Activated gamma-delta T cell treated with anti-CD3 and anti-CD28 coated beads, Interleukin-2, amount 50 U/mL, for 16 hours (primary cell): ENCODE results near the gene MELTF.

ENCODE experiments used
- DNase-seq: peaks from one replicate; pipeline ENCODE4 v3.0.0-alpha.2; 2020; ENCODE audit warnings: low read depth

MELTF gene

DNA sequence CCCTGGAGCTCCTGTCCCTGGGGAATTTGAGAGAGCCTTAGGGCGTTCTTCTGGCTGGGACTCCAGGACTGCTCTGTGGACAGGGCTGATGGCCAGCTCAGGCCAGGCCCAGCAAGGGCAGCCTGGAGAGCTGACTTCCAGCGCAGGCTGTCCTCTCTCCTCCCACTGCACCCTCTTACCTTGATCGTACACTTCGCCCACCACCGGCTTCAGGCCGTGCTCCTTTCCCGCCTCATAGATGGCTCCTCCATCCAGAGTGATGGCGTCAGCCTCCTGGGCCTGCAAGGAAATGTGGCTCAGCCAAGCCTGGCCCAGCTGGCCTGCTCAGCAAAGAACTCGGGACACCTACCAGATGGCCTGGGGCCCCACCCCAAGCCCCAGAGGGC is 3.1 kb downstream of the MELTF start:
- DNase-seq, result no peak

DNA sequence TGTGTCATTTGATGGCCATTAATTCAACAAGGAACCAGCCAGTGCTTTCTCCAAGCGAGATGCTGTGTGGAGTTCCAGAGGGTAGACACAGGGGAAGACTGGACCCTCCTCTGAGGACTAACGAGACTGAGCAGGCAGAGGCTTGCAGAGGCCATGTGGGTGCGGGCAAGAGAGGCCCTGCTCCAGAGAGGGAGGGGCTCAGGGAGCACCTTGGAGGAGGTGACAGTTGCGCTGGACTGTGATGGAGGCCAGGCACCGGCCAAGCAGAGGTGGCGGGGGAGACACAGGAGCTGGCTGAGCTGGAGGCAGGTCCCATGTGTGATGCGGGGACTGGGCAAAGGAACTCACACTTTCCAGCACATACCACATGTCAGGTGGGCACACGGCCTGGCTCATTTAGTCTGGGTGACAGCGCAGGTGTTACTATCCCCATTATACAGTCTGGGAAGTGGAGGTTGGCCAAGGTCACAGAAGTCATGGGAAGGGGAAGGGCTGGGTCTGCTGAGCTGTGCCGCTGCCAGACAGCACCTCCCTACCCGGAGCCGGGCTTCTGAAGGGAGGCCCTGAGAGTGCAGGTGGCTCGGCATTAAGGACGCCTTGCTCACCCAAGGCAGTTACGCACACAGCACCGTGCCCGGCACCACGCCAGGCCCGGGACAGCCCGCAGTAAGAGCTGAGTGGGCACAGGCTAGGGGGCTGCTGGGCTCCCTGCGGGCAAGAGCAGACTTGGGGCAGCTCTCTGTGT is 3.7 kb downstream of the MELTF start:
- DNase-seq, result no peak

DNA sequence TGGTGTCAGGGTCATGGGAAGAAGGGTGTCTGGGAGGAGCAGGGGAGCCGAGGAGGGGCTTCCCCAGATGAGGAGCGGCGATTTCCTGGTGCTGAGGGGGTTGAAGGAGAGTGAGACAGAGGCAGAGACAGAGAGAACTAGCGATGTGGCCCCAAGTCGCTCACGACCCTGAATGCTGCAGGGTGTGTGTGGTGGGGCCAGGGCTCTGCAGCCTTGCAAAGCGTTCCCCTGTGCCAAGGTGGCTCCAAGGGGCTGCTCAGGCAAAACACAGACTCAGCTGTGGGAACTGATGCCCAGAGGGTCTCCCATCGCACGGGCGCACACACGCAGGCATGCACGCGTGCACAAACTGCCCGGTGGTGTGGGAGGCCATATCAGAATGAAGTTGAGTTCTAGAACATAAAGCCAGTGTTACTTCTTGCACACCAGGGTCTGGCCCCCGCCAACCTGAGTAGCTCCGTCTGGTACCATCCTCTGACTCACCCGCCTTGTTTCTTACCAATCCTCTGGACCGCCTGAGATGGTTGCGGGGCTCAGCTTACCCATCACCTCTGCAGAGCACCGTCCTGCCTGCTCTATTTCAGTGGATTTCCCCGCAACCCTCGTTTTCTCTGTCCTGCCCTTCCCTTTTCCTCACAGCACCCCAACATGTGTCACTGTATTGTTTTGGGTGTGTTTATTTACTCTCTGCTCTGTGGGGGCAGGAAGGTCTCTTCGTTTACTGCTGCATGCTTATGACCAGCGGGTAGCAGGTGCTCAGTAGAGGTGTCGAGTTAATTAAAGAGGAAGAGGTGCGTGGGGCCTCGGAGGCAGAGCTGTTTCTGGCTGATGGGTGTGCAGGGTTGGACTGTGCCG is 4.5 kb downstream of the MELTF start:
- DNase-seq, result no peak

DNA sequence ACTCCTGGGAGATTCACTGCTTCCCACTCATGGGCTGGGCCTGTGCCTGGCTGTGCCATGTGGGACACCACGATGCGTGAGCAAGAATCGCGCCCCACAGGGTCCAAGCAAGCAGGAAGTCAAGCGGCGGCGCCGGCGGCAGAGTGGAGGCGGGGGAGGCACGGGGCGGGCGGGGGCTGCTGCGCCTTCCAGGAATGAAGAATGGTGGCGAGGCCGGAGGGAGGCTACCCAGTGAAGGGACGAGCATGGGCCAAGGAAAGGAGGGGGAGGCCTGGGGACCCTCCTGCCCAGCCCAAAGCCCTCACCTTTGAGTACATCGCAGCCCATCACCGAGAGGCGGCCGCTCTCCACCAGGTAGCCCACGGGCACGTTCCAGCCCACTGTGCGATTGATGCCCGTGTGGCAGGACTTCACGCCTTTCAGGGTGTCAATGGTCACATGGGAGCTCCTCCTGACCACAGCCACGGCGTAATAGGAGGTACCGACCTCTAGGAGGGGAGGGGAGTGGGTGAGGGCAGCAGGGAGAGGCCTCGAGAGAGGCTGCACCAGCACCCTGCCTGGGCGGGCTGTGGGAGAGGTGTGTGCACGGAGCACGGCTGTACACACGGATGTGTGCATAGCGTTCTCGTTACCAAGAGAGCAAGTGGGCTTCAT is 5.5 kb downstream of the MELTF start:
- DNase-seq, result no peak

DNA sequence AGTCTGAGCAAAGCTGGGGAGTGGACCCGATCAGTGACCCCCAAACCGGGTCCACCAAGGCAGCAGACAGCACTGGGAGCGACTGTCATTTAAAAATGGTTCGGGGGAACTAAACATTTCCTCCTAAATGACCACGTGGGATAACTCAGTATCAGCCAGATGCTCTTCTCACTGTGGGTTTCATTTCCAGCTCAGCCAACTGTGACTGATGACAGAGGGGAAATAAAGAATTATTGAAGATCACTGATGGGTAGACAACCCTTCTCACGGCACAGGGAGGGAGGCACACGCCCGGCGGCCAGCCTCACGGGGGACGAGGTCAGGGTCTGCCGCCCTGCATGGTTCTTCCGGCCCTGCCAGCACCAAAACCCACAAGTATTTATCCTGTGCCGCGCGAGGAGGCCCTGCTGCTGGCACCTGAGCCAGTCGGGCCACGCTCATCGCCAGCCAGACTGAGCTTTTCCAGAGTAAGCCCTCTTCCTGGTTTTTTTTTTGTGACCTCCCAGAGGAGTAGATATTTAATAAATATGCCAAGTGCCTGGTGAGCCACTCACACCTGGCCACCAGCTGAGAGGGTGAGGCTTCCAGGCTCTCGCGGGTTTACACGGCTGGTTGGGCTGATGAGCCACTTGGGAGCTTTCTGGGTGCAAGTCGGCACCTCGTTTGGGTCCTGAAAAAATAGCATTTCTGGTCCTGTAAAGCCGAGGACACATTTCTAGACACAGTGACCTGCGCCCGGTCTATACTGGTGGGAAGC is 6.2 kb downstream of the MELTF start:
- no peak for DNase-seq

DNA sequence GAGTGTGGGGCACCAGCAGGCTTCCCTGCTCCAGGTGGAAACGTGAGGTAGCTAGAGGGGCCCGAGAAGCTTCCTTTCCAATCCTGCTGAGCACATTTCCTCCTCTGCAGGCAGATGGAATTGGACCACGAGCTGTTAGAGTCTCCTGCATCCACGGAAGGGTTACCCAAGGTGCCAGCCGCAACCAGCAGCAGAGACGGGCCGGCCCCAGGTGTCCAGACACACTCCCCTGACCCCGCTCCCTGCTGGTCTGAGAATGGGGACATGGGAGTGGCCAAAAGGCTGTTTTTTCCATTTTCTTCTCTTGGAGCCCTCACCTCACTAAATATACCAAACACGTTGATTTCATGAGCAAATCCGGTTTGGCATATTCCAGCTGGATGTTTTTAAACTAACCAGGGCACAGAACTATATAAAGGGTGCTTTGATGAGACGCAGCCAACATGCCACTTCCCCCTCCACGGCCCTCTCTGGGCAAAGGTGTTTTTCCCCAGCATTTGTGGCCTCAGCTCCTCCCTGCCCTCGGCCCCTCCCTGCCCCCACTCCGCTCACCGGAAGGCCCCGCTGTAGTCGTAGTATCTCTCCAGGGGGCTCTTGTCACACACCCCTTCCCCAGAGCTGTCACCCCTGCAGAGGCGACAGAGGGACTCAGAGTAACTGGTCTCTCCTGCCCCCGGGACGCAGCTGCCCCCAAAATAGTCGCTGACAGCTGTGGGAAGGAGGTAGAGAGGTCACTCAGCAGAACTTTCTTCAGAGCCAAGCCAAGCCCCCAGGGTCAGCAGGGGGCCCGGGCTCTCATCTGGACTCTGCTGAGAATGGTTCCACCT is 7.0 kb downstream of the MELTF start:
- no peak for DNase-seq

DNA sequence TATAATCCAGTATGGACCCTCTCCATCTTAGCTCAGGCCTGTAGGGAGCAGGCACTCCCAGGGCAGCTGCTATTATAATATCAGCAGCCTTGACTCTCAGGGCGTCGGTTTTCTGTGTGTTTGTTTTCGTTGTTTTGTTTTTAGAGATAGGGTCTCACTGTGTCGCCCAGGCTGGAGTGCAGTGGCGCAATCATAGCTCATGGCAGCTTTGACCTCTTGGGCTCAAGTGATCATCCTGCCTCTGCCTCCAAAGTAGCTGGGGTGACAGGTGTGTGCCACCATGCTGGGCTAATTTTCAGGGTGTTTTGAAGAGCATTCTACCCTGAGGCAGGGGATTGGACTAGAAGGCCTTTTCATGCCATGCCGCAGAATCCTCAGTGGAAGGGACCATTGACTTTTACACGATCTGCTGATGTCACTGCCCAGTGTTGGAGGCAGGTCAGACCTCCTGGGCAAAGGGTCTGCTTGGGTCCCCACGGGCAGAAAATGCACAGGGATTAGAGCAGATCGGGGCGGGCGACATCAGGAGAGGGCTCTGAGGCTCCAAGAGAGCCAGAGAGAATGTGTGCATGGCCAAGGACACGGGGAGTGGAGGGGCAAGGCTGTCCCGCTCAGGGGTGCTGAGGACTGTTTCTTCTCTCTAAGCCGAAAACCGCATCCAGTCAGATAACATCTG is 7.8 kb downstream of the MELTF start:
- DNase-seq, result no peak

DNA sequence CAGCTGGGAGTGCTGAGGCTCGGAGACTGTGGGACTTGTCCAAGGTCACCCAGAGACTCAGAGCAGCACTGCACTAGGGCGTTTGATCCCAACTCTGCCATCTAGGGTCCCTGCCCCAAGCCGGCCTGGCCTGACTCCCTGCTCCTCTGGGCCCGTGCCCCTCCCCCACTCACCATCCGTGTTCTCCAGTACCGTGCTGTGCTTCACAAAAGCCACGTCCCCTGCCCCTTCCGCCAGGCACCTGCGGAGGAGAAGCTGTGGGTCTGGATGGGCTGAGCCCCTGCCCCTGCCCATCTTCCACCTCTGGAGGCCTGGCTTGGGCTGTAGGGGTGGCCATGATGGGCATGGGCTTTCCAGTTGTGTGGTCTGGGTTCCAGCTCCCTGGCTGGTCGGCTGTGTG is 8.4 kb downstream of the MELTF start:
- no peak for DNase-seq

DNA sequence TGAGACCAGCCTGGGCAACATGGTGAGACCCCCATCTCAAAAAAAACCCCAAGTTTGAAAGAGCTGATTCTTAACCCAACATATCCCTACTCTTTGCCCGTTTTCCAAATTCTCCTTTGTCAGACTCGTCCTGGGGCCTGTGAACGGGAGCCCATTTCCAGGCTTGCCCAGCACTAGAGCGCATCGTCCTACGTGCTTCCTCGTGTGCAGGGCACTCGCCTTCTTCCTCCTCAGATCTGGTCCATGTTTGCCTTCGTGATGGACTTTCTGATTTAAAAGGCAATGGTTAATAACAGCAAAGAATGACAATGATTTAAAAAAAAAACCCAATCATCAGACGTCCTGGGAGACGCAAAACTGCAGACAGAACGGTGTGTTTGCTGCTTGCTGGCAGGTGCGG is 10.1 kb downstream of the MELTF start:
- no peak for DNase-seq

DNA sequence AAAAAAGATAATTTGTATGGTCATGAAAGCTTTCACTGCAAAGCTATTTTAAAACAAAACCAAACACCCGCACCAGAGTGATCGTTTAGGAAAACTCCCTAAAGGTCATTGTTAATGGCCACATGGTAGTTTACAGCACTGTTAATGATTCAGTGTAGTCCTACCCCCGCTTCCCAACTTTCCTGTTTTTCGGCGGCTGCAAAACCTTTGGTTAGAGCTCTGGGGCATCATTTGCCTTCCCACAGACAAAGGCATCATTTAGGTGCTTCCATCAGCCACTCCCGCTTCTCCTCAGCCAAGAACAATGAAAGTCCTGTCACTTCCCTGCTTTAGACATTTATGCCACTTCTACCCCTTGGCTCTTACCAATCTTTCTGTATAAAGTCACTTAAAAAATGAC is 10.6 kb downstream of the MELTF start:
- no peak for DNase-seq

DNA sequence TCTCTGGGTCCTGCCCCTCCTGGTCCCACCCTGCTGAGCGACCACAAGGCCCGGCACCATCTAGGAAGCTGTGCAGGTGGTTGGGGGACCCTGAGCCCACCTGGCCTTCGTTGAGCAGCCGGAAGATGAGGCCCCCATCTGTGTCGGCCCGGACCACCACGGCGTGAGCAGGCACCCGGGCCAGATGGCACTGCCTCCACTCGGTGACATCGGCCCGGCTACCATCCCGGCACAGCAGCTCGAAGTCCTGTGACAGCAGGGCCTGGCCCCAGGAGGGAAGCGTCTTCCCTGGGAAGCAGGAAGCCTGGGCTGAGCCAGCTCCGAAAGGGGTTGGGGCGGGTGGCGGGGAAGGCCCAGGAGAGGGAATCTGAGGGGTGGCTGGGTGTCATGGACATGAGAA is 12.6 kb downstream of the MELTF start:
- DNase-seq, result no peak

DNA sequence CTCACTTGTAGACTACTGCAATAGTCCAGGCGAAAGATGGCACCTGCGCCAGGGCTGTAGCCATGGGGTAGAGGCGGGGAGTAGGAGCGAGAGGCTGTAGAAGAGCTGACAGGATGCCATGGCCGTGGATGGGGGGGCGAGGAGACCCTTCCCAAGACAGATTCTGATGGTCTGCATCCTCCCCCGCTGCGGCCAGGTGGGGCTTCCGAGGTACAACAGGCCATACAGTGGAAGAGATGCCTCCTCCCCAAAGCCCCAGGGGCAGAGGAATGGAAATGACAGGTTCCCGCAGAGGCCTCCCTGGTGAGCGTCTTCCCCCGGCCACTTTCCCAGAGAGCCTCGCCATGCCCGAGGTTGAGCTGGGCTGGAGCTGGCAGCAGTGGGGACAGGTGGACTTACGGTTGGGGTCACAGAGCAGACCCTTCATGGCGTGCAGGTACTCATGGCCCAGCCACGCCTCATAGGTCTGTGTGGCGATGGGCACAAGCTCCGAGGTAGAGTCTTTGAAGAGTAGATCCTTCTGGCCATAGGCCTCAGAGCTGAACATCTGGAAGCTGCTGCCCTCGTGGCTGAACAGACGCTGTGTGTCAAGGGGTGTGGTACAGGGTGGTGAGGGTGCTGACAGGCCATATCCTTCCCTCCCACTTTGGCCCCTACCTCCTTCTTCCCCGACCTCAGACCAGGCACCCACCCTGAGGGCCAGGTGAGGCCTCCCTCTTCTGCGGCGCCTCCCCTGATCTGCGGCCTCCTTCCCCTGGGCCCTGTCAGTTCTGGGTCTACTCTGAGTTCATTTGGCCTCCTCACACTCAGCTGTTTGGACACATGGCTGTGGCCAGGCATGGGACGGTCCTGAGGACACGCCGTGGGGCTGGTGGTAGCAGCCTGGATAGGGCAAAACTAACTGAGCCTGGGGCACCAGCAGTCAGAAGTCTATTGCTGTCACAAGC is 13.6 kb downstream of the MELTF start:
- no peak for DNase-seq

DNA sequence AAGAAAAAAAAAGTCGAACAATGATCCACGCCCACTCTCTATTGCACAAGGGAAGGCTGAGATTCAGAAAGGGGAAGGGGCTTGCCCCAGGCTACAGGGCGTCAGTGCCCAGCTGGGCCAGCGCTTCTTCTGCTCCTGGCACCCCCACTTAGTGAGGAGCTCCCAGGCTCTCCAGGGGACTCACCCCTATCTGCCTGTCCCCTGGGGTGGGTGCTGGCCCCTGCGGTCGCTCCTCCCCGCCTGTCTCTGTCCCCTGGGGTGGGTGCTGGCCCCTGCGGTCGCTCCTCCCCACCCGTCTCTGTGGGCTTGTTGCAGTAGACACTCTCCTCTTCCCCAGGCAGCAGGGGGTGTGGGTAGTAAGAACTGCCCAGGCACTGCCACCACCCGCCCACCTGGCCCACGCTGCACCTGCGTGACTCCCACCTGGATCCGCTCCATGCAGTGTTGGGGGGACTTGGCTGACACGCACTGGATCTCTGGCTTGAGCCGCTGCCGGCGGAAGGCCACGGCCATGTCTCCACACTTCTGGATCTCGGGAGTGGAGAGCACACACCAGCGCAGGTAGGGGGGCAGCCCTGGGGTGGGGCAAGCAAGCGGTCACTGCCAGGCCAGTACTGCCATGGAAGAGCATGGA is 14.6 kb downstream of the MELTF start:
- no peak for DNase-seq

DNA sequence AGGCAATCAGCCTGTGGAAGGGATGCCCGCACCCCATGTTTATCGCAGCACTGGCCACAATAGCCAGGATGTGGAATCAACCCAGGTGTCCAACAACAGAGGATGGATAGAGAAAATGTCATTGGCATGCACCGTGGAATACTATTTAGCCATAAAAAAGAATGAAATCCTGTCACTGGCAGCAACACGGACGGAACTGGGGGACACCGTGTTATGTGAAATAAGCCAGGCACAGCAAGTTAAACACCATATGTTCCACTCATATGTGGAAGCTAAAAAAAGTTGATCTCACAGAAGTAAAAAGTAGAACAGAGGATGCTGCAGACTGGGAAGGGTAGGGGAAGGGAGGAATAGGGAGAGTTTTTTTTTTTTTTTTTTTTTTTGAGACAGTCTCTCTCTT is 15.6 kb downstream of the MELTF start:
- DNase-seq, result no peak

DNA sequence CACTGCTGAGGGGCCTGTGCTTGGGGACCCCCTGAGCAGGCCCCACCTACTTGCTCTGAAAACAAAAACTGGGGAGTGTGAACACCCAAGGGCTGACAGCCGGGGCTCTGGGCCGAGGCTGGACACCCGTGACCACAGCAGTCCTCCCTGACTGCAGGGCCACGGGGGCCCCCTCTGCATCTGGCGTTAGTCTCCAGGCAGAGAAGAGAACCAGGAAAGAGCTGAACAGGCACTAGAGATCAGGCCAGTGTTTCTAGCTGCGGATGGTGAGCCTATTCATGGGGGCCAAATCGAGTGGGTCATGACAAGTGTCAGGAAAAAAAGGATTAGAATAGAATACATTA is 17.1 kb downstream of the MELTF start:
- DNase-seq, result no peak

DNA sequence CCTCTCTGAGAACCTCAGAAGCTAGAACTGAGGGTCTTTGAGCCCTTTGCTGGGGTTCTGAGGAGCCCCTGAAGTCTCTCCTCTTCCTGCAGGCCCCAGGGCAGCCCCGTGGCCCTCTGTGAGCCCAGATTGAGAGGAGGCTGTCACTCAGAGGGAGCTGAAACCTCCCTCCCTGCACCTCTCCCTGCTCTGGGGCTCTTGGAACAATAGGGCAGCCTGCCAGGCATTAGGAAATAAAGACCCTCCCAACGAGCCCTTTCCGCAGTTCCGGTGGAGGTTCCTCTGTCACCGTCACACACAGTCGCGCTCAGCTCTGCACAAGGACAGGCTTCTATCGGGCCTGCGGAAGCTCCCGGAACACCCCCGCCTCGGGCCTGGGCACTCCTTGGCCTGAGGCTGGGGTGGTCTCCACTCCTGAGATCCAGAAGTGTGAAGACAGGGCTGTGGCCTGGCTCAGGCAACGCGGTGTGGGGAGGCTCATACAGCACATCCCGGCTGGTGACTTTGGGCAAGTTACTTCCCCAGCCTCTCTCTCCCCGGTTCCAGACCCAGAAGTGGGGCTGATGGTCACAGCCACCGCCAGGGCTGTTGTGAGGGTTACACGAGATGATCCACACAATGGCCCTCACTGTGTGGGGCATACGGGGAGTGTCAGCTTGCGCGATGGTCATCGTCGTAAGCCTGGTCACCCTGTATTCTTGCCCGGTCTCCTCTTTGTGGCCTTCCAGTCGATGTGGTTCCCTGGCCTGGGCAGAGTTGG is 17.7 kb downstream of the MELTF start:
- no peak for DNase-seq

DNA sequence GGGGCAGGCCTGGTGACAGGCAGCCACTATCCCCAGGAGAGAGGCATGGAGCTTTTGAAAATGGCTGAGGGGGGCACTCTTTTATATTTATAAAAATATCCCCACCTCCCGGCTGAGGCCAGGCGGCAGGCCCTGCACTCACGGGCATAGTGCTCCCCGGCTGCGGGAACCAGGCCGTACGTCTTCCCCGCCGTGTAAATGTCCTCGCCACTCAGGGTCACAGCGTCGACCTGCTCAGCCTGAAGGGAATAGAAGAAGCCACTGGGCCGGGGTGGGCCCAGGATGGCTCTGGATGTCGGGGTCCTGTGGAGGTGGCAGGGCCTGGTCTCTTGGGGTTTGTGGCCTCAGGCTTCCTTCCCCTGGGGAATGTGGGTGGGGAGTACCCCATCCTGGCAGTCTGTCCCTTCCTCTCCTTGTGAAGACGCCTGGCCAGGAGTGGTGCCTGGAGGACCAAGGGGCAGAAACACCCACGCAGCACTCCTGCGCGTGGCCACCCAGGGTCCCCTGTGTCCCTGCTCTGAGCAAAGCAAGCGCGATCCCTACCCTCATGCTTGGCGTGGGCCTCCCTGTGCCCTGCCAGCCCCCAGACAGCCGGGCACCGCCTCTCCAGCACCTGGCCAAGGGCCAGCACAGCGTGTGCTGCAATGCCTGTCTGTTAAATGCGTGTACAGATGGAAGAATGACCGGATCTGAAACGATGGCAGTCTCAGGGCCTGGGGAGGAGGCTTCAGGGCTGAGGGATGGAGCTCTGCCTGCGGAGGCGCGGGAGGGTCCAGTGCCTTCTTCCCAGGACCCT is 18.9 kb downstream of the MELTF start:
- DNase-seq, result no peak

DNA sequence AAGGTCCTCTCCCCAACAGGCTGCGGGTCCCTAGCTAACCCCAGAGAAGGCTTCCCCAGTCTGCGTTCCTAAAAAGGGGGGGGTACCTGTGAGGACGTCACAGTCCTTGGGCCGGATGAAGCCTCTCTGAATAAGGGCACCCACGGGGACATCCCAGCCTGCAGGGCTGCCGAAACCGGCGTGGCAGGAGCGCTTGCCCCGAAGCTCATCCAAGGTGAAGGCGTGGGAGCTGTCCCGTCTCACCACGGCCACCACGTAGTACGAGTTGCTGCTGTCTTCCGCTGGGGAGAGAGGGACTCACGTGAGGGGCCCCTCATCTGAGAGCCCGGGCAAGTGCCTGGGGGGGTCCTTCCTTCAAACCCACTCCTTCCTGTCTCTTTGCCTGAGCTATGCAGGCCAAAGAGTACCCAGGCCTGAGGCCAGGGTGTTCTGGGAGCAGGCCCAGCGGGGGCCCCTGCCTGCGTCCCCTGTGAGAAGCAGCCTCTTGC is 20.0 kb downstream of the MELTF start:
- DNase-seq, result no peak
